T1000 (cell line): ENCODE measurements around the gene ST6GAL1.
"Not testable (repeated sequence)": the region's sequence is repeated elsewhere in the genome, so short reads cannot be mapped to it uniquely, and the experiment has no call there.

Source experiments
- DNase-seq: peaks from one replicate; lab custom pipeline; 2025; ENCODE audit warnings: mixed read lengths; lab: John Stamatoyannopoulos, UW

Gene ST6GAL1

DNA sequence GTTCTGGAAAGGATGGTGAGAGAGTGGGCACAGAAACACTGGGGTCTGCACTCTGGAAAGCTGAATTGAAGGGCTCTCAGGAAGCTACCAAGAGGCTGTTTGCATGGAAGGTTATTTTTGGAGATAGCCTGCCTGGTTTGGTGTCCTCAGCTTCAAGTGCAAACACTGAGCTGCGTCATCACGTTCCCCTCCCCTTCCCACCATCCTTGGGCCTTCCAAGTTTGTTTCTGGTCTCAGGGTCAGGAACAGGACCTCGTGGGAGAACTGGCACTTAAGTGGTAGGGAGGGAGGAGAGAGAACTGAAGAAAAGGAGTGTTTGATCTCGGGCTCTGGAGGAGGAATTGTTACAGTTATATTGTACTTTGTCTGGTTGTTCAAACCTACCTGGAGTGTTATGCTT is 10.6 kb downstream of the ST6GAL1 start:
- no peak for DNase-seq

GRCh38 chr3:186942168-186942567 is 11.8 kb downstream of the ST6GAL1 start:
- no peak for DNase-seq

- DNase-seq, result no peak
Observed at GRCh38 chr3:186945255-186945823, 15.0 kb downstream of the ST6GAL1 start.

DNA sequence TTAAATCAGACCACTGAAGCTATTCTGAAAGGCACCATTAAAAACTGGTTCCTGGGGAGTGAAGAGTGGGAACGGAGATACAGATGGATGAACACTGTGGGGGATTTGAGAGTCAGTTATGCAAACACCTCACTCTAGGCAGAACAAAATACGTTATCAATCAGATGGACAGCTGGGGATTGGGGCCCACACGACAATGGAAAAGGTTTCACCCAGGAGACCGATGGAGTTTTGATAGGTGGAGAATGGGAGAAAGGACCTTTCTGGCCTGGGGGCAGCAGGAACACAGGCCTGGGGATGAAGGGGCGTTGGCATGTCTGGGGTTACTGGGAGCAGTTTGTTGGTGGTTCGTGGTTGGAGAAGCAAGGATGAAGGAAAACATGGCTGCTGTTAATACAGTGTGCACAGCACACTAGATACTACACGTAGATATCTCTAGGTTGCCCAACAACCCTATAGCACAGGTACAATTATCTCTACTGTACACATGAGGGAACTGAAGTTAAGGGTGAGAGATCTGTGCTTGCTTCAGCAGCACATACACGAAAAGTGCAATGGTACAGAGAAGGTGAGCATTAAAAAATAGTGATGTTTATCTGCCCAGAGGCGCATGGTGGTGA is 16.5 kb downstream of the ST6GAL1 start:
- no peak for DNase-seq

- no peak for DNase-seq
Observed at GRCh38 chr3:186949281-186949982, 19.1 kb downstream of the ST6GAL1 start.

DNA sequence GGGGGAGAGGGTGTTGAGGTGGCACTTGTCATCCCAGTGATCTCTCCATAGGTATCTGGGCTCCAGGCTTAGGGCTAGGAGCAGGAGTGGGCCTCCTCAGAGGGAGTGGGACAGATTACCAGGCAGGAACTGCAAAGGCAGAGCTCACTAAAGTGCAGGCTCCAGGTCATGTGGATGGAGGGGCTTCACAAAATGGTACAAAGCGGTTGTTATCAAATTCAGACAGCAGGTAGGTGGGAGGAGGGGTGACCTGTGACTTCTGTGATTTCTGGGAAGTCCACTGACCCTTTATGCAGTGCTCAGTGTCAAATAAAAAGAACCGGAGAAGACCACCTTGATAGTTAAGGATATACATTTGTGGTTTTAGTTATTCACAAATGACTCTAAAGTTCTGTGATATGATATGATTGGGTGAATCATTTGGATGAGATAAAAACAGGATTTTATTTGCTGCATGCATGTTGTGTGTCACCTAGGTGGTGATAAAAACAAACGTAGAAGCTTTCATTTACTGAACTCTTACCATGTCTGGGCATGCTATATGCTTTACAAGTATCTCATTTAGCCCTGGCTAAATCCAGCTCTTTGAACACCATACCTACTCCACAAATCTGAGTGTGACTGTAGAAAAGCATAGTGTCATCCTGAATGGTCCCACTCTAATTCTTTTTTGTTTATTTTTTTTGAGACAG is 20.2 kb downstream of the ST6GAL1 start:
- DNase-seq, result no peak

- no peak for DNase-seq
Observed at GRCh38 chr3:186951640-186952552, 21.6 kb downstream of the ST6GAL1 start.

DNA sequence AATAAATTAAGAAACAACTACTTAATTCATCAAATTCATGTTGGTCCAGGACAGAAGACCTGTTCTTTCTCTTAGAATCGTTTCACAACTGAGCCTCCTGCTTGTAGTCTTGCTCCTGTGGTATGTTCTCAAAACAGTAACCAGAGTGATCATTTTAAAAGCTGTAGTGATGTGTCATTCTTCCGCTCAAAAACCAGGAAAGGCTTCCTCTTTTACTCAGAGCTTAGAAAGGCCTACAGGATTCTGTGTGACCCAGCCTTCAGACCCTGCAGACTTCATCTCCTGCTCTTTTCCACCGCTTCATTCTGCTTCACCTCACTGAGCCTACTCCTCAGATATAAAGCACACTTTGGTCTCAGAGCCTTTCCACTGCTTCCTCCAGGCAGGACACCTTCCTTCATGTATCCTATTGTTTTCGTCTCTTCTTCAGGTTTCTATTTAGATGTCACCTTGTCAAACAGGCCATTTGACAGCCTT is 22.7 kb downstream of the ST6GAL1 start:
- DNase-seq, result no peak

GRCh38 chr3:186953992-186954699 is 23.8 kb downstream of the ST6GAL1 start:
- not testable (repeated sequence) for DNase-seq

GRCh38 chr3:186955898-186956696 is 25.8 kb downstream of the ST6GAL1 start:
- no peak for DNase-seq

GRCh38 chr3:186959029-186959624 is 28.8 kb downstream of the ST6GAL1 start:
- DNase-seq, result no peak

GRCh38 chr3:186960347-186960746 is 30.0 kb downstream of the ST6GAL1 start:
- DNase-seq, result no peak

DNA sequence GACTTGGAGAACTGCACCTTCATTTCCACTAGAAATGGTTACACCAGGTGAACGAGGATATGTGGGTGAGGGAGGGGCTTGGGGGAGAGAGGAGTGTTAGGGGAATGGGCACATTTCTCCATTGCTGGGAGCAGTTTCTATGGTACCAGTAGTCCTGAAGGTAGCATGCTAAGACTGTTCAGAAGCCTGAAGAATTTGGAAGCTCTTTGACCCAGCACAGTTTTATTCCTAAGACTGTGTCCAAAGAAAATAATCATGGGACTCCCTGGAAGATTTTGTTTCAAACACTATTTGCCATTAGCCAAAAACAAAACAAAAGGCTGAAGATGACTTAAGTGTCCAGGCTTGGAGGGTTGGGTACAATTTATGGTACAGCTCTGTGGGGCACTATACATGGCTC is 32.1 kb downstream of the ST6GAL1 start:
- no peak for DNase-seq

- DNase-seq, result no peak
Observed at GRCh38 chr3:186963636-186964035, 33.3 kb downstream of the ST6GAL1 start.

- DNase-seq, result no peak
Observed at GRCh38 chr3:186964071-186964470, 33.7 kb downstream of the ST6GAL1 start.

- DNase-seq, result no peak
Observed at GRCh38 chr3:186964616-186965015, 34.3 kb downstream of the ST6GAL1 start.

DNA sequence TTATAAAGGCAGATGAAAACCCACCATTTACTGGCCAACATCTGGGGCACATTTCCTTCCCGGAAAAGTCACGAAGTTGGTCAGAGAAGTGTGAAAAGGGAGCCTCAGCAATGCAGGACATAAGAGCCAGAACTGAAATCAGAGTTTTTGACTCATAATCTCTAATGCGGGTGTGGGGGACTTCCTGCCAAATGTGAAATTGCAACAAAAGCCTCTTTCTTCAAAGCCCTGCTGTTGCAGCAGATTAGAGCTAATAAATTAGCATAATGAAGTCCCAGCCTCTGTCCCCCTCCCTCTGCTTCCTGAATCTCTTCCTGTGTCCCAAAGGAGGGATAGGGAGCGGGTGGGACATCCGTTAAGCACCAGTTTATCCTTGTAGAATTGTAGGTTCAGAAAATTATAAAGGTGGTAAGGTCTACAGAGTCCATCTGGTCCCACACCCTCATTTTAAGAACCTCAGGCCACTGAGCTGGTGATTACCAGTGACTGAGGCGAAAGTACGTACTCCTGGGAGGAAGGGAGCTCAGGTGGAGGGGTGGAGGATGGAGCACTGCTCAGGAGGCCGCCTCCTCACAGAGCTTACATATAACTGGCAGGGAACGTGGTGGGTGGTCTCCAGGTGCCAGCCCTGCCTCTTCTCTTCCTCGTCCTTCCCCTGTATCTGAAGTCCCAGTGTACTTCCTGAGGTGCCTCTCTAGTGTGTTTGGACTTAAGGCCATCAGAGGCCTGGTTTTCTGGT is 35.0 kb downstream of the ST6GAL1 start:
- DNase-seq, result no peak

DNA sequence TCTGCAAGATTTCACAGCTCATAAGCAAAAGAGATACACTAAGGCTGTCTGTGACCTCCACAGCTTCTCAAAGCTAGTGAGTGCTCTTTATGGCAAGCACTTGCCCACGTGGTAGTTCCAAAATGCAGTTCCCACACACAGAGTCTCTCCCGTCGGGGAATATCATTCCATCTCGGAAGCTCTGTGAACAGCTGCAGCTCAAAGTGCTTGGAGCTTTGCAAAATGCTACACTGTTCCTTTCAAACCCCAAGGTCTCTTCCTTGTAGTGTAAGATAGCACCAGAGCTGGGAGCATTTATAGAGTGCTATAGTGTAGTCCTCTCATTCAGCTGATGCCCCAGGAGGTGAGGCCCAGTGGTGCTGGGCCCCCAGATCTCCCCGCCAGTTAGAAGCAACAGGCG is 36.1 kb downstream of the ST6GAL1 start:
- no peak for DNase-seq

GRCh38 chr3:186967236-186967635 is 36.9 kb downstream of the ST6GAL1 start:
- DNase-seq, result not testable (repeated sequence)
